GM18907 (cell line): Measurements from ENCODE around the gene GATD1.
A peak's percentile ranks its signal among the peaks of the same experiment; 100 is the strongest.

Experiments used
- ATAC-seq: cut with Tn5 transposase; IDR thresholded peaks from one replicate; pipeline ENCODE4 v1.9.1; 2021; ENCODE audit warnings: mild to moderate bottlenecking, moderate library complexity; ENCODE audit not compliant: unreplicated experiment

GATD1 gene, protein sequence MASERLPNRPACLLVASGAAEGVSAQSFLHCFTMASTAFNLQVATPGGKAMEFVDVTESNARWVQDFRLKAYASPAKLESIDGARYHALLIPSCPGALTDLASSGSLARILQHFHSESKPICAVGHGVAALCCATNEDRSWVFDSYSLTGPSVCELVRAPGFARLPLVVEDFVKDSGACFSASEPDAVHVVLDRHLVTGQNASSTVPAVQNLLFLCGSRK

DNA sequence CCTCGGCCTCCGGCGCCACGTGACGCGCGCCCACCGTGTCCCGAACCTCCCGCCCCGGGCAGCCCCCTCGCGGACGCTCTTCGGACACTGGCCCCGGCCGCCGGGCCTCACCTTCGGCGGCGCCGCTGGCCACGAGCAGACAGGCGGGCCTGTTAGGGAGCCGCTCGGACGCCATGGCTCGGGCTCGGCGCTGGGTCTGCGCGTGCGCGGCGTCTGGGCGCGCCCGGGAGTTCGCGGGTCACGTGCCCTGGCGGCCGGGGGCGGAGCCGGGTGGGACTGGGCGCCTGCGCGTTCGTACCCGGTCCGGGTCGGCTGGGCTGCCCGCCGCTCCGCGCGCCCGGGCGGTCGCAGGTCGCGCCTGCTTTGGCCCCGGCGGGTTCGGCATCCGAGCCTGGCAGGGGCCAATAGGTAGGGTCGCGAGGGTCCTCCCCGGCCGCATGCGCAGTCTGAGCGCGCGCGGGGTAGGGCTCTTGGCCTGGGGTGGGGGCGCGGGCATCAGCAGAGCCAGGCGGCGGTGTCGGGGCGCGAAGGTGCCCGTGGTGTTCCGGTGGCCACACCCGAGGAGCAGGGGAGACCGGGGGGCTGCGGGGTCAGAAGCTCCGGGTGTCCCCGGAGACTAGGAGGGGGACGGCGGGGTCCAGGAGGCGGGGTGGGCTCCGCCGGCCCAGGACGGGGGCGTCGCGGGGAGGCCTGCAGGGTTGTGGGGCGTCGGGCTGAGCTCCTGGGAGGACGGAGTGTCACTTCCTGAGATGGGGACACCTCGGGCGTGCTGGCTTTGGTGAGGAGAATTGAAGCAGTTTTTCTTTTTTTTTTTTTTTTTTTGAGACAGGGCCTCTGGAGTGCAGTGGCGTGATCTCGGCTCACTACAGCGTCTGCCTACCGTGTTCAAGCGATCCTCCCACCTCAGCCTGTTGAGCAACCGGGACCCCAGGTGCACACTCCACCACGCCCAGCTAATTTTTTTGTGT lies at the start of gene GATD1:
TSS of gene GATD1 (minus strand) at position 200 of the 968 bp plus-strand sequence. CDS start at position 175, 25 bp downstream.
- peak; percentile 68 for ATAC-seq

DNA sequence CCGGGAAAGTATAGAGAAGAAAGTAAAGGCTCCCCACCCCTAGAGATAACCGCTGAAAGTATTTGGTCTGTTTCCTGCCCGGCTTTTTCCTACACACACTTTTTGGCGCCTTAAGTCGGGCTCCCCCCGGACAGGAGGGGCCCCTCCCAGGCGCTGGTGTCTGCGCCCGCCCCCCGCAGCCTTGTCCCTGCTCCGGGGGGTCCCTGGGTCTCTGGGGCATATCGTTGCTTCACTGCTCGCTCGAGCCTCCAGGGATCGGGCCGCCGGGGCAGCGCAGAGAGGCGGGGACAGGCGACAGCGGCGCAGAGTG lies 49.5 kb upstream of the GATD1 start:
- ATAC-seq = peak; percentile 13

DNA sequence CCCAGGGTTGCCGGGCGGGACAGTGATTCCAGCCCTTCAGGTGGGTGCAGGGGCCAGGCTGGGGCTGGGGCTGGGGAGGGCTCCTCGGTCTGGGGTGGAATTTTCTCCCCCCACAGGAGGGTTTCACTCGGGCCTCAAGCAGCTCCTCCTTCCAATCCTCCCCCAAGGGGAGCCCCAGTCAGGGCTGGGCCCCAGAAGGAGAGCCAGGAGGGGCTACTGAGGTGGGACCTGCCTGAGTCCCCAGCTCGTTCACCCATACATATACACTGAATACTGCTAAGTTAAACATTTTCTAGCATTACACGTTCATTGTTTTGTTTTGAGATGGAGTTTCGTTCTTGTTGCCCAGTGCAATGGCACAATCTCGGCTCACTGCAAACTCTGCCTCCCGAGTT lies 48.9 kb upstream of the GATD1 start:
- no peak for ATAC-seq

DNA sequence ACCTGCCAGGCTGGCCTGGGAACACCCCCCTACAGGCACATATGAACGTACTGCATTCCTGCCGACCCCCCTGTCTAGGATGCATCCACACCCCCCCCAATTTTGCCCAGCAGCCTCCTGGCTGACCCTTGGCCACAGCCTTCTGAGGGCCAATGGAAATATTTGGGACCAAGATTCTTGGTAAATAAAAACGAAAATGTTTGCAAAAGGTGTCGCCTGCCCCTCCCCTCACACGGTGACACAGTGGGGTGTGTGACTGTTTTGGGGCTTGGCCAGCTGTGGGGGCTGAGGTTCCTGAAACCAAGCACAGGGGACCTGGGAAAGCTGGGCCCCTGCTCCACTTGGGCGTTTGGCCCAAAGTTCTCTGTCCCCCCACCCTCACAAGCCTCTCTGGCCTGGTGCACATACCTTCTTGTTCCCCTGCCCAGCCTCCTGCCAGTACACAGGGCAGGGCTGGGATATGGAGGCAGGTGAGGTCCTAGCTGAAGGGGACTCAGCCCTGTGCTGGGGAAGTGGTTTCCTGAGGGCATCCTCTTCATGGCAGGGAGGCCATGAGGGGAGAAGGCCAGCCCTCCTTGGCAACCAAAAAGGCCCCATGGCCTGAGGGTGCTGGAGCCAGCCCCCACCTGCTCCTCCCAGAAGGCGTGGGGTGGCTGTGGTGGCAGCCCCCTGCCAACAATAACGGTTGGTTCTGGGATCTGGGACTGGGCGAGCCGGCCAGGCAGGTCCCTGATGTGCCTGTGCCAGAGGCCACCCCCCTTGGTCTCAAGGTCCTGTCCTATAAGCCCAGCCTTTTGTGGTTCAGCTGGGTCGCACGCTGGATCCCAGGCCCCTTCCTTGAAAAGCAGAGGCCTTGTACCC lies 48.3 kb upstream of the GATD1 start:
- no peak for ATAC-seq

DNA sequence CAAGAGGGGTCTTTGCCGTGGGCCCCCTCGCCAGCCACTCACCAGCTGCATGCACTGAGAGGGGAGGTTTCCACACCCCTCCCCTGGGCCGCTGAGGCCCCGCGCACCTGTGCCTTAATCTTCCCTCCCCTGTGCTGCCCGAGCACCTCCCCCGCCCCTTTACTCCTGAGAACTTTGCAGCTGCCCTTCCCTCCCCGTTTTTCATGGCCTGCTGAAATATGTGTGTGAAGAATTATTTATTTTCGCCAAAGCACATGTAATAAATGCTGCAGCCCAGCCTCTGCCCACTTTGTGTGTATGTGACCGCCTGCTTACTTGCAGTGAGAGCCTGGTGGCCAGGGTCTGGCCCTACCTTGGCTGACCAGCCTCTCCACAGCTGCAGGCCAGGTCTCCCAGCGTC lies 47.7 kb upstream of the GATD1 start:
- ATAC-seq = no peak

DNA sequence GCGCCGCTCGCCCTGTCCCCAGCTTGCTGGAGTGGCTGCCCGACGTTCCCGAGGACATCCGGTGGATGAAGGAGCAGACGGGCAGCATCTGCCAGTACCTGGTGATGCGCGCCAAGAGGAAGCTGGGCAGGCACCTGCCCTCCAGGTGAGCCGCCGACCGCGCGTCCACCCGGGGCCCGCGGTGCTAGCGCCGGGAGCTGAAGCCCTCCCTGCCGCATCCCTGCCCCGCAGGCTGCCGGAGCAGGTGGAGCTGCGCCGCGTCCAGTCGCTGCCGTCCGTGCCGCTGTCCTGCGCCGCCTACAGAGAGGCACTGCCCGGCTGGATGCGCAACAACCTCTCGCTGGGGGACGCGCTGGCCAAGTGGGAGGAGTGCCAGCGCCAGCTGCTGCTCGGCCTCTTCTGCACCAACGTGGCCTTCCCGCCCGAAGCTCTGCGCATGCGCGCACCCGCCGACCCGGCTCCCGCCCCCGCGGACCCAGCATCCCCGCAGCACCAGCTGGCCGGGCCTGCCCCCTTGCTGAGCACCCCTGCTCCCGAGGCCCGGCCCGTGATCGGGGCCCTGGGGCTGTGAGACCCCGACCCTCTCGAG lies 47.1 kb upstream of the GATD1 start:
- no peak for ATAC-seq

DNA sequence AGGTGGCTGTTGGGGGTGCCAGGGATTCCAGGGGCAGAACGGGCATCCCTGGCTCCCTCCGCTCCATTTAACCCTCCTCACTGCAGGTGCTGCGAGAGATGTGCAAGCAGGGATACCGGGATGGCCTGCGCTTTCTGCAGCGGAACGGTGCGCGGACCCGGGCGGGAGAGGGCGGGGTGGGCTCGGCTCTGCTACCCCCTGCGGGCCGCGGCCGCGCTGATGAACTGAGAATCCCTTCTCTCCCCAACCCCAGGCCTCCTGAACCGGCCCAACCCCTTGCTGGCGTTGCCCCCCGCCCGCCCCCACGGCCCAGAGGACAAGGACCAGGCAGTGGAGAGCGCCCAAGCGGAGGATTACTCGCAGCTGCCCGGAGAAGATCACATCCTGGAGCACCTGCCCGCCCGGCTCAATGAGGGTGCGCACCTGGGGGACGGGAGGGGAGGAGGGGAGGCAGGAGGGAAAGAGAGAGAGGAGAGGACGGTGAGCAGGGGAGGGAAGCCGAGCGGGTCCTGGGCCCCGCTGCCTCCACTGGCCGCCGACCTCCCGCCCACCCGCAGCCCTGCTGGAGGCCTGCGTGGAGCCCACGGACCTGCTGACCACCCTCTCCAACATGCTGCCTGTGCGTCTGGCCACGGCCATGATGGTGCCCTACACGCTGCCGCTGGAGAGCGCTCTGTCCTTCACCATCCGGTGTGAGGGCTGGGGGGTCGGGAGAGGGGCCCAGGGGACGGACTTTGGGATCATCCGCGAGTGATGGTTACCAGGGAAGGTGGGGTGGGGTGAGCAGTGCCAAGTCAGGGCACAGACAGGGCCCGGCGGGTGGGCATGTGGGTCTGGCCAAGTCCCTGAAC lies 46.4 kb upstream of the GATD1 start:
- ATAC-seq = no peak

DNA sequence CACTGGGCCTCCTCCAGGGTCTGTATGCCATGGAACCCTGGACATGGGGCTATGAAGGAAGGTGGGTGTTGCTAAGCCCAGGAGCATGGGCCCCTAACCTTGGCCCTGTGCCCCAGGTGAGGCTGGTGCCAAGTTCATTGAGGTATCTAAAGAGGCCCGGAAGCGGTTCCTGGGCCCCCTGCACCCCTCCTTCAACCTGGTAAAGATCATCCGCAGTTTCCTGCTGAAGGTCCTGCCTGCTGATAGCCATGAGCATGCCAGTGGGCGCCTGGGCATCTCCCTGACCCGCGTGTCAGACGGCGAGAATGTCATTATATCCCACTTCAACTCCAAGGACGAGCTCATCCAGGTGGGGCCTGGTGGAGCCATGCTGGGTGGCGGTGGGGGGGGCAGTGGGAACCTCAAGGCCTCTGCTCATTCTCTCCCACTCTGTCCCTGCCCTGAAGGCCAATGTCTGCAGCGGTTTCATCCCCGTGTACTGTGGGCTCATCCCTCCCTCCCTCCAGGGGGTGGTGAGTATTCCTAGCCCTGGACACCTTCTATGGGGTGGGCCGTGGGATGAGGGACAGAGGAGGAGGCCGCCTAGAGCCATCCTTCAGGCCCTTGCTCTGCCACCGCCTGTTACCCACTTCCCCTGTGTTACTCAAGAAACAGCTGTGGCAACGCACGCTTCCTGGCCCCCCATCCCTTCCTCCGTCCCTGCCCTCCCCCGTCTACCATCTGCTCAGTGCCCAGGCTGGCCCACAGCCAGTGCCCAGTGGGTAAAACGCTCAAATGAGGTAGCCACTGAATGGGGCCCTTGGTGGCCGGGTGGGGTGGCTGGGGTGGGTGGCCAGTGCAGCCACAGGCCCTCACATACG lies 44.5 kb upstream of the GATD1 start:
- ATAC-seq = no peak

DNA sequence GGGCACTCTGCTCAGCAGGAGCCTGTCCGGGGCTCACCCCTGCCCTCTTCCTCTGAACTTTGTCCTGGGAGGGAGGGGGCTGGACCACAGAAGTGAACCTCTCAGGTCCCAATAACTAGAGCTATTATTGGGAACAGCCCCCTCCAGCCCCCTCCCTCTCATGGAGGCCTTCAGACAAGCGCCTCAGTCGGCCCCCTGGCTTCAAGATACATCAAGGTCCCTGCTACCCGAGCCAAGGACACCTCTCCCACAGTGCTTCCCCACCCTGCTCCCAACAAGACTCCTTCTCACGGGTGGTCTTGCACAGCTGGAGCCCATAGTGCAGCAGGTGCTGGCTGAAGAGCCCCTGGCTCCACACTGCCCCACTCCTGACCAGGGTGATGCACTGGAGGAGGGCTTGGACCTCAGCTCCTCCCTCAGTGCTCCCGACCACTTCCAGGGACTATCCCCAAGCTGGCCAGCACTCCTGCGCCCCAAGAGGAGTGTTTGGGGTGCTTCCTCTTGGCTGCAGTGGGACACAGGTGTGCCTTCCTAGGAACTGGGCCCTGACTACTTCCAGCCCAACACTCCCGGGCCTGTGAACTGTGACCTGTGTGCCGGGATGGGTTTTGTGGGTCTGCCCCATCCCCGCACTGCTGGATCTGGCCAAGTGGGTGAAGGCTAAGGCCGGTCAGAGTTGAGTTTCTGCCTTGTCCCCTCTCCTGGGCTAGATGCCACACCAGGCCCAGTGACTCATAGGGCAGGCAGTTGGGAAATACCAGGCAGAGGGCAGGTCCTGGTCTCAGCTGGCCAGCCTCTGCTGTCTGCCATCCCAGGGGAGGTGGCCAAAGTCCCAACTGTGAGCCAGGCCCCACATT lies 43.6 kb upstream of the GATD1 start:
- ATAC-seq = no peak

DNA sequence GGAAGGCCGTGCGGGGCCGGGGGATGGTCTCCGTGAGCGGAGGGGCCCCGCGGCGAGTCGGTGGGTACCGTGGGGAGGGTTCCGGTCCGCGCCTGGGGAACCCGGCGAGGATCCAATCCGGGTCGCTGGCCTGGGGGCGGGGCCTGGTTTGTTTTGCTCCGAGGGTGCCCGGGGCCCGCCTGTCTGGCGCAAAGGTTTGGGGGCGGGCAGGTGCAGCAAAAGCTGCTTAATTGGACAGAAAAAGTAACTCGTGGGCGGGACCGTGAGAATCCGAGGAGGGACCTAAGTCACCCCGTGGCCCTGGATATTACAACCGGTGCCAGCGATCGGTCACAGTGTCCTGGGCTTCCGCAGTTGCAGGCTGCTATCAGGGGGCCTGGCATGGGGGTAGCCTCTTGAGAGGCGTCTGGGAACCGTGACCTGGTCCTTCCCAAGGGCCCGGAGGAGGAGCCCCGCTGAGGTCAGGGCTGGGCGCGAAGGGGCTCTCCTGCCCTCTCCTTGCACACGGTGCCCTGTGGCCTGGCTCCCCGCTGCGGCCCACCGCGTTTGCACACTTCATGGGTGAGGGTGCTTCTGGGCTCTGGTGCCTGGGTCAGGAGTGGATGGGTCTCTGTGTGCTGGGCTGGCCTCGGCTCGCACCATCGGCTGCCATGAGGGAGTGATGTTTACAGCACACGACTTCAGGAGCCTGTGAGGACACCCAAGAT lies 42.8 kb upstream of the GATD1 start:
- peak; percentile 65 for ATAC-seq

DNA sequence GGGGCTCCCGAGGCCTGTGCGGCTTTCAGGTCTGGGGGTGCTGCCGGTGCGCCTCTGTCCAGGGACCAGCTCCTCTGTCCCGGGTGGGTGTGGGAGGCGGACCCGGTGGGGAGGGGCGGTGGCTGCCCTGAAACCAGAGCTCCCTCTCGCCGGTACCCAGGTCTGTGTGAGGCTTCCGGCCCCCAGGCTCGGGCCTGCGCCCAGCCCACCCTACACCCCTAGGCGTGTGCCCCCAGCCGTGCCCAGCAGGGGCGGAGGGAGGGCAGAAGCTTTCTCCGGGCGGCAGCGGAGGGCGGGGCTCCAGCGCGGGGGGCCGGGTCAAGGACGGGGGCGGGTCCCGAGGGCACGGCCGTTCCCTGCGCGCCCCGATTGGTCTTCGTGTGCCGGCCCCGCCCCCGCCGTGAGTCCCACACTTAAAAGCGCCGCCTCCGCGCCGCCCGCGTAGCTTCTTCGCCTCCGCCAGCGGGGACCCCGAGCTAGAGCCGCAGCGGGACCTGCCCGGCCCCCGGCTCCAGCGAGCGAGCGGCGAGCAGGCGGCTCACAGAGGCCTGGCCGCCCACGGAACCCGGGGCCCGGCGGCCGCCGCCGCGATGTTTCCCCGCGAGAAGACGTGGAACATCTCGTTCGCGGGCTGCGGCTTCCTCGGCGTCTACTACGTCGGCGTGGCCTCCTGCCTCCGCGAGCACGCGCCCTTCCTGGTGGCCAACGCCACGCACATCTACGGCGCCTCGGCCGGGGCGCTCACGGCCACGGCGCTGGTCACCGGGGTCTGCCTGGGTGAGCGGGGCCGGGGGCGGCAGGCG lies 42.0 kb upstream of the GATD1 start:
- ATAC-seq = peak; percentile 56

DNA sequence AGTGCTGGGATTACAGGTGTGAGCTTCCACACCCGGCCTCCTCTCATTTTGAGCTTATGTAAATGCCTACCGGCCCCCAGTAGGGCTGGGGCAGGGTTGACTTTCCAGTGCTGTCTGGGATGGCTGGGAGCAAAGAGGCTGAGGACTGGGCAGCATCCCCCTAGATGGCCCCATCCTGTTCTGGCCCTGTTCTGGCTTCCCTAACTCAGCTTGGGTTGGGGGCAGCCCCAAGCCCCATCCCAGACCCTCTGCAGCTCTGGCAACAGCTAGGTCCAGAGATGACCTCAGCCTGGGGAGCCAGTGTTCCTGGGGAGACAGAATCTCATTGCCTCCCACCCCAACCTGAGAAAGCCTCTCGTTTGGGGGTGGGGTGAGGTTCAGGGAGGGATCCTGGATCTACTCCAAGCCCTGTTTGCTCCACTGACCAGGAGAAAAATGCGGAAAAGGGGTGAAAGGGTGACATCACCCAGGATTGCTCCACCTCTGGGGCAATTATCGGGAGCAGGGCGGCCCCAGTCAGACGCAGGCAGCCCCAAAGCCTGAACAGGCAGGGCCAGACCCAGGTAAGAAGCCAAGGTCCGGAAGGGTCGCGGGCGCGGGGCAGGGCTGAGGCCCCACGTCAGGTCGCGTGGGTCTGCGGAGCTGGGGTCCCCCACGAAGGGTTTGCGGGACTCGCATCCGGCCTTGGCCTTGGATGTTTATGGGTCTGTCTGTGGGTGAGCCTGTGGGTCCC lies 41.3 kb upstream of the GATD1 start, which contains the start of gene PNPLA2:
TSS of gene PNPLA2 (plus strand) at position 519 of the 733 bp plus-strand sequence. CDS start 805 bp downstream, outside the sequence.
- no peak for ATAC-seq

DNA sequence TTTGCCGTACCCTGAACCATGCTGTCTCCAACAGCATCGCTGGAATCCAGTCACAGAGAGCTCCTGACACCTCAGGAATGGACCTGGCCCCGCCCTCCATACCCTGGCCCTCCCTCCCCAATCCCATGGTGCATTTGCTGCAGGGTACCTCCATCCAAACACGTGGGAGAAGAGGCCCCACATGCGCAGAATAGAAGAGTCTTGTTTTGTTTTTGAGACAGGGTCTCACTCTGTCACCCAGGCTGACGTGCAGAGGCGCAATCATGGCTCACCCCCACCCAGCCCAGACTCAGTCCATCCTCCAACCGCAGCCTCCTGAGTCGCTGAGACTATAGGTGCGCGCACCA lies 39.1 kb upstream of the GATD1 start:
- ATAC-seq = no peak

DNA sequence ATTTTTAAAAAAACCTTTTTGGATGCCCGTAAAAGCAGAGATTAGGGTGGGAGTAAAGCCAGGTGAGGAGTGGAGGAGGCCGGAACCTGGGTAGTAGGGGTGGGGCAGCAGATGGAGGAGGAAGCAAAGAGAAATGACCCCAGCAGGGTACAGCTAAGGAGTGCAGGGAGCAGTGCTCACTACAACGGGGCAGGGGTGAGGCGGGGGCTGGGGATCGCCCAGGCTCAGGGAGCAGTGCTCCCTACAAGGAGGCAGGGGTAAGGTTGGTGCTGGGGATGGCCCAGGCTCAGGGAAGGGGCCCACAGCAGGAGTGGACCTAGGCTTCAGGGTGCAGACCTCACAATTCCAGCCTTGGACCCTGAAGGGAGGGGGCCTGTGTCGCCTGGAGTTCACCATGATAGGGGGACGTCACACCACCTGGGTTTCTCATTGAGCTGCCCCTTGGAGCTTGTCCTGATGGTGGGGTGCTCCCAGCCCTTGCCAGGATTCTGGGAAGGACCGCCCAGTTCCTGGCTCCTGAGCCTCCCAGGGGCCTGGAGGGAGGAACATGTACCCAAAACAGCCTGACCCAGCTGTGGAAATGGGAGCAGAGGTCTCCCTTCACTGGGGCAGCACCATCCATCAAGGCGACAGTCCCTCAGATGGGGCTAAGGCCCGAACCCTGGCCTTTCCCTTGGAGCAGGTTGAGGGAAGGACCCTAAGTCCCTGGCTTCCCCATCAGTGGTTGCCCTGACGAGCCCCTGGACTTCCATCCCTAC lies 38.6 kb upstream of the GATD1 start:
- ATAC-seq = no peak

DNA sequence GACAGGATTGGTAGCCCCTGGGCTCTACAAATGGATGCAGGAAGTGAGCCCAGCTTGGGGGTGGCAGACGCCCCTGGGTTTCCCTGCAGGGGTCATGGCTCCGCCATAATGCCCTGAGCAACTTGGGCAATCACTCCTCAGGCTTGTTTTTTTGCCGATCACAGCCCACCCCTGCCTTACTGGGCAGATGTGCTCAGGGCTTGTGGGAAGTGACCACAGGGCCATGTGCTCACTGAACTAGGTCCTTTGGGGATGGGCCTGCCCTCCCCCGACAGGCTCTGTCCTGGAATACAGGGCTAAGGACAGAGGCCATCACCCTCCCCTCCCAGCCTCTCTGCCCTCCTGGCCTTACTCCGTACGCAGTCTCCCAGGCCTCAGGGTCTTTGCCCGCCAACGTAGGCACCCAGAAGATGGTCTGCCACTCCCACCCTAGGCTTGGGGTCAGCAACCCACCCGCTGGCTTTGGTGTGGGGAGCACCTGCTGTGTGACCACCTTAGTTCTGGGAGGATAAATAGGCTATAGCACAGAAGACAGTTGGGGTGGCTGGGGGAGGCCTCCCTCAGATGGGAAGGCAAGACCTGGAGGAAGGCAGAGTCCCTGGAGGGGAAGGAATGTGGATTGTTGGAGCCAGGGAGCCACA lies 36.3 kb upstream of the GATD1 start:
- no peak for ATAC-seq
